Measurements from ENCODE around the gene WDR27. TPM values are rescaled to one million over a fixed set of nuclear protein-coding genes. Genes with fewer than 3 reads are reported as not detected.

Gene WDR27
- total and polyA plus RNA-seq, 10 of the 15 experiments (the other 5 are each of a cell fraction or from before 2014, with no cell fraction given): 1.9 to 33.2 (median 19.0) TPM

DNA sequence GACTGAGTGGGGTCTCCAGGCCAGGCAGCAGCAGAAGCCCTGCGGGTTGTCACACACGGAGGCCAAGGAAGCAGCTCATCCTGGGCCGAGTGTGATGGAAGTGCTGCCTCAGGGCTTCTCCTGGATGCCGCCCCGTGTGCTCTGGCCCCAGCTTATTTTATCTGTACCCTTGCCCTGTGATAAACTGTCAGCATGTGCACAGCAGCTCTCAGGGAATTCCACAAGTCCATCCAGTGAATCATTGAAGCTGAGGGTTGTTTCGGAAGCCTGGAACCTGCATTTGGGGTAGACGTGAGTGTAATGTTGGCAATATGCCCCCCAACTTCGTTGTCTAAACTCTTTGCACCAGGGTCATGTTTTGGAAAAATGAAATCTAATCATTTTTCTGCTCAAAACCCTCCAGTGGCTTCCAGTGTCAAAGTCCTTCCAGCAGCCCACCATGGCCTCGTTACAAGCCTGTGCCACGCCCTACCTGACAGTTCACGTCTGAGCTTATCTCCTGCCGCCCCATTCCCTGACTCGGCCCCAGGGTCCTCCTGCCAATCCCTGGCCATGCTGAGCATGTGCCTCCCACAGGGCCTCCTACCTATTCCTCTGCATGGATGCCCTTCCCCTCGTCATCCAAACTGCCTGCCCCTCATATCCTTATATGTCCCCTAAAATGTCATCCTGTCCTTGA lies 280.1 kb downstream of the WDR27 start:
- in situ Hi-C loops (cut with MboI) (no loop called here), intact Hi-C loops (cut with micrococcal nuclease; ENCODE audit: unreplicated experiment) (no loop called here)
- no peak overlapping the region for H3K27ac ChIP-seq (ENCODE audit: control insufficient read depth, insufficient read depth)
- ChIA-PET CTCF (no interaction called here), SMC1A (ENCODE audit: uncharacterized antibody, unreplicated experiment) (no interaction called here), RAD21 (ENCODE audit: unreplicated experiment) (no interaction called here), POLR2A (no interaction called here)
- ATAC-seq (no peak), DNase-seq (ENCODE audit: low read depth, low spot score) (no peak), FAIRE-seq (no peak)
- no peaks in the 10 kb centered on the region for H3K36me3 ChIP-seq (ENCODE audit: control insufficient read depth in 2 of 2, insufficient read depth in 2 of 2, low read length in 1 of 2)
- BruUV-seq (replicated peaks): no TSS peak
- H3K9ac ChIP-seq (ENCODE audit: control insufficient read depth, insufficient read depth, low read length): no peak overlapping the region
- H3K4me2 ChIP-seq (ENCODE audit: control insufficient read depth, insufficient read depth): no peak overlapping the region
- no peaks in the 10 kb centered on the region for H3K79me2 ChIP-seq (ENCODE audit: control insufficient read depth, insufficient read depth, low read length)
- no peak overlapping the region for H2AFZ ChIP-seq (ENCODE audit: control insufficient read depth, low read depth, low read length)
- no peaks in the 10 kb centered on the region for H3K27me3 ChIP-seq (replicated peaks in 1 of 2; ENCODE audit: control insufficient read depth in 2 of 2, insufficient read depth in 2 of 2, low read length in 1 of 2)
- H3K4me1 ChIP-seq (ENCODE audit: control insufficient read depth, insufficient read depth, low read length): no peaks in the 10 kb centered on the region
- WGBS (ENCODE audit: insufficient coverage, insufficient replicate concordance, low lambda C conversion rate, missing lambda C conversion rate): 36% methylated on average over 14 of the region's 14 CpGs
- H3K4me3 ChIP-seq: no peak overlapping the region
- no peaks in the 10 kb centered on the region for H4K20me1 ChIP-seq (ENCODE audit: control insufficient read depth, insufficient read depth)
- H3K9me3 ChIP-seq (replicated peaks; ENCODE audit: control insufficient read depth, insufficient read depth, low read length): peaks cover 3% of the 10 kb centered on the region; the same call in 1 of the 3 replicates
- TF ChIP-seq PKNOX1 (IDR thresholded peaks at IDR 0.05) (no peak), GATAD2B (conservative IDR thresholded peaks at IDR 0.05; ENCODE audit: low read depth) (no peak), SMC3 (IDR thresholded peaks at IDR 0.05; ENCODE audit: borderline replicate concordance, low read length) (no peak), KAT2A (conservative IDR thresholded peaks at IDR 0.05; ENCODE audit: control insufficient read depth, low read depth, low read length) (no peak), BACH1 (IDR thresholded peaks at IDR 0.05; ENCODE audit: borderline replicate concordance) (no peak), TBL1XR1 (IDR thresholded peaks at IDR 0.05; ENCODE audit: low read depth, low read length) (no peak), STAT3 (IDR thresholded peaks at IDR 0.05; ENCODE audit: low read depth, low read length) (no peak), ESRRA (IDR thresholded peaks at IDR 0.05; ENCODE audit: low read length) (no peak), TCF7 (IDR thresholded peaks at IDR 0.05; ENCODE audit: borderline replicate concordance) (no peak), POLR2AphosphoS2 (IDR thresholded peaks at IDR 0.05; ENCODE audit: low read depth, low read length) (no peak), PAX5 (IDR thresholded peaks at IDR 0.05; ENCODE audit: borderline replicate concordance, low read depth, low read length) (no peak), RELA (IDR thresholded peaks at IDR 0.05; ENCODE audit: borderline replicate concordance, partially characterized antibody) (no peak), IRF3 (IDR thresholded peaks at IDR 0.05) (no peak), BMI1 (IDR thresholded peaks at IDR 0.05; ENCODE audit: borderline replicate concordance) (no peak), RBBP5 (conservative IDR thresholded peaks at IDR 0.05) (no peak), MXI1 (IDR thresholded peaks at IDR 0.05; ENCODE audit: low read depth, low read length) (no peak)
- TF ChIP-seq, protein P1, sequence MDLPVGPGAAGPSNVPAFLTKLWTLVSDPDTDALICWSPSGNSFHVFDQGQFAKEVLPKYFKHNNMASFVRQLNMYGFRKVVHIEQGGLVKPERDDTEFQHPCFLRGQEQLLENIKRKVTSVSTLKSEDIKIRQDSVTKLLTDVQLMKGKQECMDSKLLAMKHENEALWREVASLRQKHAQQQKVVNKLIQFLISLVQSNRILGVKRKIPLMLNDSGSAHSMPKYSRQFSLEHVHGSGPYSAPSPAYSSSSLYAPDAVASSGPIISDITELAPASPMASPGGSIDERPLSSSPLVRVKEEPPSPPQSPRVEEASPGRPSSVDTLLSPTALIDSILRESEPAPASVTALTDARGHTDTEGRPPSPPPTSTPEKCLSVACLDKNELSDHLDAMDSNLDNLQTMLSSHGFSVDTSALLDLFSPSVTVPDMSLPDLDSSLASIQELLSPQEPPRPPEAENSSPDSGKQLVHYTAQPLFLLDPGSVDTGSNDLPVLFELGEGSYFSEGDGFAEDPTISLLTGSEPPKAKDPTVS (IDR thresholded peaks at IDR 0.05; ENCODE audit: low read depth, low read length): no peak
- TF ChIP-seq, protein P2, sequence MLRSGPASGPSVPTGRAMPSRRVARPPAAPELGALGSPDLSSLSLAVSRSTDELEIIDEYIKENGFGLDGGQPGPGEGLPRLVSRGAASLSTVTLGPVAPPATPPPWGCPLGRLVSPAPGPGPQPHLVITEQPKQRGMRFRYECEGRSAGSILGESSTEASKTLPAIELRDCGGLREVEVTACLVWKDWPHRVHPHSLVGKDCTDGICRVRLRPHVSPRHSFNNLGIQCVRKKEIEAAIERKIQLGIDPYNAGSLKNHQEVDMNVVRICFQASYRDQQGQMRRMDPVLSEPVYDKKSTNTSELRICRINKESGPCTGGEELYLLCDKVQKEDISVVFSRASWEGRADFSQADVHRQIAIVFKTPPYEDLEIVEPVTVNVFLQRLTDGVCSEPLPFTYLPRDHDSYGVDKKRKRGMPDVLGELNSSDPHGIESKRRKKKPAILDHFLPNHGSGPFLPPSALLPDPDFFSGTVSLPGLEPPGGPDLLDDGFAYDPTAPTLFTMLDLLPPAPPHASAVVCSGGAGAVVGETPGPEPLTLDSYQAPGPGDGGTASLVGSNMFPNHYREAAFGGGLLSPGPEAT (IDR thresholded peaks at IDR 0.05; ENCODE audit: low read depth): no peak
